NCI-H526 treated with DMSO at 0.1 percent for 48 hours (cell line): ENCODE results near the gene SYTL3.
A peak's percentile ranks its signal among the peaks of the same experiment; 100 is the strongest.
"Not testable (repeated sequence)": the region's sequence is repeated elsewhere in the genome, so short reads cannot be mapped to it uniquely, and the experiment has no call there.

Experiments used
- DNase-seq: peaks from one replicate; lab custom pipeline; 2025; lab: John Stamatoyannopoulos, UW

Gene SYTL3, protein sequence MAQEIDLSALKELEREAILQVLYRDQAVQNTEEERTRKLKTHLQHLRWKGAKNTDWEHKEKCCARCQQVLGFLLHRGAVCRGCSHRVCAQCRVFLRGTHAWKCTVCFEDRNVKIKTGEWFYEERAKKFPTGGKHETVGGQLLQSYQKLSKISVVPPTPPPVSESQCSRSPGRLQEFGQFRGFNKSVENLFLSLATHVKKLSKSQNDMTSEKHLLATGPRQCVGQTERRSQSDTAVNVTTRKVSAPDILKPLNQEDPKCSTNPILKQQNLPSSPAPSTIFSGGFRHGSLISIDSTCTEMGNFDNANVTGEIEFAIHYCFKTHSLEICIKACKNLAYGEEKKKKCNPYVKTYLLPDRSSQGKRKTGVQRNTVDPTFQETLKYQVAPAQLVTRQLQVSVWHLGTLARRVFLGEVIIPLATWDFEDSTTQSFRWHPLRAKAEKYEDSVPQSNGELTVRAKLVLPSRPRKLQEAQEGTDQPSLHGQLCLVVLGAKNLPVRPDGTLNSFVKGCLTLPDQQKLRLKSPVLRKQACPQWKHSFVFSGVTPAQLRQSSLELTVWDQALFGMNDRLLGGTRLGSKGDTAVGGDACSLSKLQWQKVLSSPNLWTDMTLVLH

DNA sequence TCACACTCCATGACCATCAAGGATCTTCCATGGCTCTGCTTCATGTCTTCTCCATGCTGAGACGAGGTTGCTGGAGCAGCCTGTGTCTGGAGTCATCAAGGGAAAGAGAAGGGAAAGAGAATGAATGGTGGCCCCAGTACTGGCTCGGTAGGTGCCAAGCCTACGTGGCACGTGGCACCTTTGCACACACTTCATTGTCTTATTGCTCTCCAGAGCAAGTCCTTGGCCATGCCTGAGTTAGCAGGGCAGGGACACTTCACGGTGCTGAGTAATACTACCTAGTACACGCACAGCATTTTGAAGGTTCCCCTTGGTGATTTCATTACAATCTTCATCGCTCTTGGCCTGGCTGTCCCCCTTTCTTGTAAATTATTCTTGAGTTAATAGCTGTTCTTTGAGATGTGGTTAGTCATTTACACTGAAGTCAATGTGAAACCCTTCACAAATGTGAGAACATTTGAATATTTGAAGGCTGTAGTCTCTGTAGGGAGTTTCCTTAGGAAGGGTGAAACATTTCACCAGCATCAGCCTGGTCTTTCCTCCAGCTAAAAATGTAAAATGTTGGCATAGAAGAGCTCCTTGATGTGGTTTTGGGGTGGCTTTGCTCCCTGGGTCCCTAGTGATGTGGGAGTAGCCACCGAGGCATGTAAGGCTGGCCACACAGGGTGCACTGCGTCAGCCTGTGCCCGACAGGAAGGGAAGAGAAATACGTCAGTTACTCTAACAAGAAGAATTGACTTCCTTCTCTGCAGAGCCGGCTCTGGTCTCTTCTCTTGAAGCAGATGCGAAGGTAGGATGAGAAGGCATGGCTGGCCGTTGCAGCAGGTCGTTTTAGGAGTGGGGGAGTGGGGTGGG, at the start of gene SYTL3:
SYTL3 (plus strand) TSS at position 766 of the 855 bp plus-strand sequence. CDS start 13,215 bp downstream, outside the sequence.
- no peak for DNase-seq

DNA sequence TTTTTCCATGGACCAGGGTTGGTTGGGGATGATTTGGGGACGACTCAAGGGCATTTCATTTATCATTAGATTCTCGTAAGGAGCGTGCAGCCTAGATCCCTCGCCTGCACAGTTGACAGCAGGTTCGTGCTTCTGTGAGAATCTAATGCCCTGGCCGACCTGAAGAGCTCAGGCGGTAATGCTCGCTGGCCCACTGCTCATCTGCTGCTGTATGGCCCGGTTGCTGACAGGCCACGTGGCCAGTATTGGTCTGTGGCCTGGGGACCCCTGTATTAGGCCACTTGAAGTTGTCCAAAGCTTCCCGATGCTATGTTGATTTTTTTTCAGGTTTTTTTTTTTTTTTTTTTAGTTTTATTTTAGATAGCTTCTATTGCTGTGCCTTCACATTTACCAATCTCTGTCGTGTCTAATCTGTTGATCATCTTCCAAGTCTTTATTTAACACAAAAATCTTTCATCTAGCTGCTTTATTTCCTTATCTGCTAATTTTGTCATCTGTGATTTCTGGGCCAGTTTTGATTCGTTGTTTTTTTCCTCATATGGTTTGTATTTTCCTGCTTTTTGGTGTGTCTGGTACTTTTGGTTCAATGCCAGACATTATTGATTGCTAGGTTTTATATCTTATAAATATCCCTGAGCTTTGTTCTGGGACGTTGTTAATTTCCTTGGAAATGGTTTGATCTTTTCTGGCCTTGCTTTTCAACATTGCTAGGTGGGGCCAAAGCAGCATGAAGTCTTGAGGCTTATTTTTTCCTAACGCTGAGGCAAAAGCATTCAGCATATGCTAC, 46.4 kb upstream of the SYTL3 start:
- no peak for DNase-seq

DNA sequence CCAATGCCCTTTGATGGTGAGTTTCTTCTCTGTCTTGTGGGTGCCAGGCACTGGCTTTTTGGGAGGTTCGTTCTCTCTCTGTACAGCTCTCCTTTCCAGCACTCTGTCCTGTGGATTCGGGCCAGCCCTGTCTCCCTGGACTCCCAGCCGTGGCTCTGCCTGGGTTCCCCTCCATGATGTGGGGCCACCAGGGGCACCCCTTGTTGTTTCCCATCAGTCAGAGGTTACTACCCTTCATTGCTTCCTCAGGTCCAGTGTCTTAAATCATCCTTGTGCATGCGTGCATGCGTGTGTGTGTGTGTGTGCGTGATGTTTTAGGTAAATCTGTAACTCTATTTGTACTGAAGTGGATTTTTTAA, 45.8 kb upstream of the SYTL3 start:
- no peak for DNase-seq

DNA sequence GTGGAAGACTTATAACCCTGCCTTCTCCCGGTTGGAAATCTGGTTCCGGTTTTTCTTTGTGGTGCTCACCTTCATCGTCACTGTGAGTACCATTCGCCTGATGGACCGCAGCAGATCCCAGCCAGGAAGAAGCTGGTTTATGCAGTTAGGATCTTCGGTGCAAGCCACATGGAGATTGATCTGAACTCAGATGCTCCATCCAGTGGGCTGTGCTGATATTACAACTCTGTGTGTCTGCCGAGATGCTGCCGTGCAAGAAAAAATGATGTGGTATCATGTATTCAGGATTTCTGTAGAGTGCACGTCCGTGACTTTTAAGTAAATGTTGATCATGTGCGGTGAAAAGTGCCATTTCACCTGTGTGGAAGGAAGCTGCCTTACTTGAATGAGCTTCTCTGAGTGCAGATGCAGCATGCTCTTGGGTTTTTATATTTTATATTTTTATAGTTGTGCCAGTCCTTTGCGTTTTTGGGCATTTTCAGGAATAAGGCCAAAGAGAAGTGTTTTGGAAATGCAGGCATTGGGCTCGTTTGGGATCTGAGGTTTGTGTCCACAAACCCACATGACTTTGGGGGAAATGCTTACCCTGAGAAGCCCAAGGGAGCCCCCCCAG, 44.5 kb upstream of the SYTL3 start:
- peak; percentile 63 for DNase-seq

DNA sequence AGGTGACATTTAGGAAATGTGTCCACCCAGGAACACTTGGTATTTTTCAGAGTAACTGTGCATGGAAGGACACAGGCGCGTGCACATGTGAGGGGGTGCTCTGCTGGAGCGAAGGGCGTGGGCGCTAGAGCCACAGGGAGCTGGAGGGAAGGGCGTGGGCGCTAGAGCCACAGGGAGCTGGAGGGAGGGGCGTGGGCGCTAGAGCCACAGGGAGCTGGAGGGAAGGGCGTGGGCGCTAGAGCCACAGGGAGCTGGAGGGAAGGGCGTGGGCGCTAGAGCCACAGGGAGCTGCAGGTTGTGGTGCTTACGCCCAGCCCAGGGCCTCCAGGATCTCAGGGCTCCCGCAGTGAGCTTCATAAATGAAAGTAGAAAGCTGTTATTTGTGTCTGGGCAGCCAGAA, 43.8 kb upstream of the SYTL3 start:
- not testable (repeated sequence) for DNase-seq

DNA sequence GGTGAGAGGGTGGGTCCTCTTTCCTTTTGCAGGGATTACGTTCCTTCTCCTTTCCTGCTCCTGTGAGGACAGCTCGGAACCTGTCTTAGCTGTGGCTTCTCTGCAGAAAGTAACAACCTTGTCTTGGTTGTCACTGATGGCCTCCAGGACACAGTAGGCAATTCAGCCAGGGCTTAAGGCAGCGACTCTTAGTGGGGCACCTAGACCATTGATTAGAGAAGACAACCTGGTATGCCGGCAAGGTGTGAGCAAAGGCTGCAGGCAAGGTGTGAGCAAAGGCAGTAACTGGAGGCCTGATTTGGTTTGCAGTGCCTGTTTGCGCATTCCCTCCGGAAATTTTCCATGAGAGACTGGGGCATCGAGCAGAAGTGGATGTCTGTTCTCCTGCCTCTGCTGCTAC, 42.9 kb upstream of the SYTL3 start:
- DNase-seq: no peak

DNA sequence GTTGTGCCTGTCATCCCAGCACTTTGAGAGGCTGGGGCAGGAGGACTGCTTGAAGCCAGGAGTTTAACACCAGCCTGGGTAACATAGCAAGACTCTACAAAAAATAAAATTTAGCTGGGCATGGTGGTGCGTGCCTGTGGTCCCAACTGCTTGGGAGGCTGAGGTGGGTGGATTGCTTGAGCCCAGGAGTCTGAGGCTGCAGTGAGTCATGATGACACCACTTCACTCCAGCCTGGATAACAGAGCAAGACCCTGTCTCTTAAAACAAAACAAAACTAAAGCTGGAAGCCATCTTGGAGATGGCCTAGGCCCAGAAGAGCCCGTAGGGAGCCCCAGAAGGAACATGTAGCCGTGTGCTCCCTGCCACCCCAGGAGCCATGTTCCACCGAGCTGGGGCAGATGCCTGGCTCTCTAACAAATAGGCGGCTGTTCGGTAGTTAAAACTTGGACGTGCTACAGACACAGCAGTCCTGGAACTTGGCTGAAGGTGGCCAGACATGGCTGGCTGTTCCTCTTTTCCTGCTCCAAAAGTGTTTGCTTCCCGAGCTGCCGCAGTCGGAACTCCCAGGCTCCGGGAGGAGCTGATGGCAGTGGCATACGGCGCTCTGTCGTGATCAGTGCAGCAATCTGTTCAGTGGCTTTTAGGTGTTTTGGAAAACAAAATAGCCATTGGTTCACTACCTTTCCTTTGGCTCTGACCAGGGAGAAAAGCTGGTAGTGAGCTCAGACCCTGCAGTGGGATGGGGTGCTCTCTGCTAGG, 42.3 kb upstream of the SYTL3 start:
- DNase-seq: no peak

DNA sequence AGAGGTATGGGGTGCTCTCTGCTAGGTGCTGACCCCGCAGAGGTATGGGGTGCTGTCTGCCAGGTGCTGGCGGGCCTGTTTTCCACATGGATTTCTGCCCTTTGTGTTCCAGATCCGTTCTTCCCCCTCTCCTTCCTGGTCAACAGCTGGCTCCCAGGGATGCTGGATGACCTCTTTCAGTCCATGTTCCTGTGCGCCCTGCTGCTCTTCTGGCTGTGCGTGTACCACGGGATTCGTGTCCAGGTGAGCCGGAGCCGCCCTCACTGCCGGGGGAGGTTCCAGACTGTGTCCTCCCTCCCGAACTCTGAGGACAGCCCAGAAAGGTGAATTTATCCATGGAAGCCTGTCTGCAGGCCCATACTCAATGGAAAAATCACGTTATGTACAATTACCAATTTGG, 41.6 kb upstream of the SYTL3 start:
- DNase-seq: no peak

DNA sequence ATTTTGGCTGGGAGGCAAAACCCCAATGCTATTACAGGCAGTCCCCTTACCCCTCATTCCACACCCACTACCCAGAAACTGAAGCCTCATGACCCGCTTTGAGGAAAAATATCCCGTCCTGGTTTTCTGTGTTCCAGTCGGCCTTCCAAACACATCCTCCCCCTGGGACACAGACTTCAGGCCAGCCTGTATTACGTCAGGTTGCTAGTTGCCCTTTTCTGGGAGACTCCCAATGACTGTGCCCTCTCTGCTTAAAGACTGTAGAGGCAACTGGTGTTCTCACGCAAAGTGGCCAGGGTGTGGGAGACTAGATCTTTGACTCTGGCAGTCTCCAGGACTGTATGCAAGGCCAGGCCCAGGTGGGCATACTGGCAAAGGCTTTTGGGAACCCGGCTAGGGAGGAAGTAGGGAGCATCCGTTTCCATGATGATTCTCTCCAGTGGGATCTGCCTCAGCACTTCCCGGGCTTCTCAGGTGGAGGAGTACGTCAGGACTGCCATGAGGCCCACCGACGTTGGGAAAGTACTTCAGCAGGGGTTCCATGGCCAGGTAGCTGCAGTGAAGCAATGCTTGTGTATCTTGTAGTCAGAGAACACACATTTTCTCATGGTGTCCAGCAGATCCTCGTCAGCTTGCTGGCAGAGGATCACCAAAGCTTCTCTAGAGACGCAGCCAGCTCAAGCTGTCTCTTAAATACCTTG, 40.2 kb upstream of the SYTL3 start:
- no peak for DNase-seq

DNA sequence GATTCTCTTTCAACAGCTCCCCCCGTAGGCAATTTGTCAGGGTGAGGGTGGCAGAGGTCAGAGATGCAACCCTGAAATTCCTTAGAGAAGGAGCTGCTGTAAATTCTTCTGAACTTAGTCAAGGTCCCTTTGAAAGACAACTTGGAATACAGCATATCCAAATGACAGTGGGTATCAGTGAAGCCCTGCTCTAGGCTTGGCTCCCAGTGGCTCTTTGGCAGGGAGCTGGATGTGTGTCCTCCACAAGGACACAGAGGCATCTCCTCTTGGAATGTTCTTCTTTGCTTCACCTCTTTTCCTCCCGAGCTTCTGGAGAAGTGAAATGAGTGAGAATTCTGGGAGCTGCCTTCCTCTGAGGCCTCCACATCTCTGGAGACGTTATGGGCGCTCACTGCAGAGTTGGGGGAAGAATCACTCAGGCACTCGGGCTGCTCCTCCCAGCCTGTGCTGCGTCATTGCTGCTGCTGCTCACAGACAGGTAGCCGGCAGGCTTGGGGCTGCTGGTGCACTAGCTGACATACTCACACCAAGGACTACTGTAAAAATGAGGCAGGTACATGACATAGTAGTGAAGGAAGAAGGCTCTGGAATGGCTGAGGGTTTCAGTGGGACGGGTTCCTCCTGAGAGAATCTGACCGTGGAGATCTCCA, 39.4 kb upstream of the SYTL3 start:
- no peak for DNase-seq

DNA sequence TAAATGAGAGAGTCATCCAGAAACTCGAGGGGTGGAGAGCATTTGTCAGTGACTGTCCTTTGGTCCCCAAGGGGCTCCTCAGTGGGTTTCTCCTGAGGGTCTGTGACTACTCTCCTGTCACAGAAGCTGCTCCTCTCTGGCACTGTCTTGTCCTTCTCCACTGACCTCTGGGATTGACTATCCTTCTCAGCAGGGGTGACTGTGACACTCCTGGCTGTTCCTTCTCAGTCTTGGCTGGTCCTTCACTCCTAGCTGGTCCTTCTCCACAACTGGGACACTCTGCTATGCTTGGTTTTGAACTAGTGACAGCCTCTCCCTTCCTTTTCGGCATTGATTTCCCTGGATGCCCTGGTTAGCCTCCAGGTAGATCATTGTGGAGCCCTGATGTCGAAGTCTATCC, 38.8 kb upstream of the SYTL3 start:
- DNase-seq: no peak

DNA sequence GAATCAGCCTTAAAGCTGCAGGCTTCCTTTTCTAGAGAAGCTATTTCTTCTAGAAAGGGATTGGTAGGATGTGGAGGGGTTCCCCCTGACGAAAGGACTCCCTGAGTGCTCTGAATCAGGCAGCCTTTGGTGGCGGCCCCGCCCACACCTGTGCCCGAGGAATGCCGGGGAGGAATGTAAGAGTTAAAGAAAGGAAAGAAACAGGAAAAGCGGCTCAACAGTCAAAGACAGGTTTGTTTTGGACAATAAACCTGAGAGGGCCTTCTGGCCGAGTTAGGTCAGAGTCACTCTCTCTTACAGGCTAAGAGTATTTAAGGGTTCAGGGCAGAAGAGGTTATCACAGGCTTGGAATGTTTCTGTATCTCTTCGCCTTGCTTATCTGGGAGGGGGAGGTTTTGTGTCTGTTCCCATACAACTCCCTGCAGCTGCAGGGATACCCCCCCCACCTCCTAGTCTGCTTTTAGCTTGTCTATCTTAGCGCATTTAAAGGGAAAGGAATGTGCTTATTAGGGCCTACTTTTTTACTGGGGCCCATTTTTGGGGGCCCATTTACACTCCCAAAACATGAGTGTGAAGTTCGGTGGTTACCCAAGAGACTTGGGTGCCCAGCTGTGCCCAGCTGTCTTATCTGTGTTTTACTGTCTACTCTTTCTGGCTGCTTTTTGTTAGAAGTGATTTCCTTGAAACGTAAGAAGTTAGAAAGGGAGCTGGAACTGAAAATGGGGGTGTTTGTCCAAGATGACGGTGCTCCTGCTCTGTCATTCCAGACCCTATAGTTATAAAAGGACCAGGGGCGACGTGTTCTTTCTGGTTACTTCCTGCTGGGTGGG, 38.1 kb upstream of the SYTL3 start:
- DNase-seq: no peak

DNA sequence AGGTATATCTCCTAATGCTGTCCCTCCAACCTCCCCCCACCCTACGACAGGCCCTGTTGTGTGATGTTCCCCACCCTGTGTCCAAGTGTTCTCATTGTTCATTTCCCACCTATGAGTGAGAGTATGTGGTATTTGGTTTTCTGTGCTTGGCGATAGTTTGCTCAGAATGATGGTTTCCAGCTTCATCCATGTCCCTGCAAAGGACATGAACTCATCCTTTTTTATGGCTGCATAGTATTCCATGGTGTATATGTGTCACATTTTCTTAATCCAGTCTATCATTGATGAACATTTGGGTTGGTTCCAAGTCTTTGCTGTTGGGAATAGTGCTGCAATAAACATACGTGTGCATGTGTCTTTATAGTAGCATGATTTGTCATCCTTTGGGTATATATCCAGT, 35.2 kb upstream of the SYTL3 start:
- DNase-seq: not testable (repeated sequence)

DNA sequence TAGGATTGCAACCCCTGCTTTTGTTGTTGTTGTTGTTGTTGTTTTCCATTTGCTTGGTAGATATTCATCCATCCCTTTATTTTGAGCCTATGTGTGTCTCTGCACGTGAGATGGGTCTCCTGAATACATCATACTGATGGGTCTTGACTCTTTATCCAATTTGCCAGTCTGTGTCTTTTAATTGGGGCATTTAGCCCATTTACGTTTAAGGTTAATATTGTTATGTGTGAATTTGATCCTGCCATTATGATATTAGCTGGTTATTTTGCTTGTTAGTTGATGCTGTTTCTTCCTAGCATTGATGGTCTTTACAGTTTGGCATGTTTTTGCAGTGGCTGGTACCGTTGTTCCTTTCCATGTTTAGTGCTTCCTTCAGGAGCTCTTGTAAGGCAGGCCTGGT, 31.6 kb upstream of the SYTL3 start:
- not testable (repeated sequence) for DNase-seq

DNA sequence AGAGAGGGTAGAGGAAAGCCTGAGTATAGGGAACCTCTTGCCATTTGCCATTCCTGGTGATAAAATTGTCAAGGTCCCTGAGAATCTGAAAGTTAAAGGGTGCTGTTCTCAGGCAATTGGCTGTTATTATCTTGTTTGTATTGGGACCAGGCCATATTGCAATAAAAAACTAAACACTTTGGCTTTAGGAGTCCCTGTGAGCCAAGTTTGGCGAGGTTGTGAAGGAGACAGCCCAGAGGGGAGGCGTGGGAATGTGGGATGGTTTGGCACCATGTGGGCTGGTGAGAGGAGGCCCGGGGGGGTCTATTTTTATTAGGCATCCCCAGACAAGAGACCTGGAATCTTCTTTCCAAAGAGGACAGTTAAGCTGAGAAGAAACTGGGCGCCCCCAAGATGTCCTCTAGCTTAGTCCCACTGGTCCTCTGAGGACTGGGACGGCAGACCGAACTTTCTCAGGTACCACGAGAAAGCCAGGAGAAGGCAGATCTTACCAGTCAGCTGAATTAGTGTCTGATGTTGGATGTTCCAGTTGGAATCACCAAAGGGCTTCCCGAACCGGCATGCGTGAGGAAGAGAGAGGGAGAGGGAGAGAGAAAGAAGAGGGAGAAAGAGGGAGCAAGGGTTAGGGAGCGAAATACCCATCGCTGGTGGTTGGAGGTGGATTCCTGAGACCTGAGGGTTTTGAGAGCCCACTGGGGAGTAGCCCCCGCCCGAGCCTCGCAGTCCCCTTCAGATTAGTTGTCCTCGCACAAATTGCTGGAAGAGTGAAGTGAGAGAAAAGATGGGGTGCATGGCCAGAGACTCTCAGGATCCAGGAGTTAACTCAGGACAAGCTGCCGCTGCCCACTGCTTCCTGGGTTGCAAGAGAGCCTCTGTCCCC, 29.7 kb upstream of the SYTL3 start:
- no peak for DNase-seq

DNA sequence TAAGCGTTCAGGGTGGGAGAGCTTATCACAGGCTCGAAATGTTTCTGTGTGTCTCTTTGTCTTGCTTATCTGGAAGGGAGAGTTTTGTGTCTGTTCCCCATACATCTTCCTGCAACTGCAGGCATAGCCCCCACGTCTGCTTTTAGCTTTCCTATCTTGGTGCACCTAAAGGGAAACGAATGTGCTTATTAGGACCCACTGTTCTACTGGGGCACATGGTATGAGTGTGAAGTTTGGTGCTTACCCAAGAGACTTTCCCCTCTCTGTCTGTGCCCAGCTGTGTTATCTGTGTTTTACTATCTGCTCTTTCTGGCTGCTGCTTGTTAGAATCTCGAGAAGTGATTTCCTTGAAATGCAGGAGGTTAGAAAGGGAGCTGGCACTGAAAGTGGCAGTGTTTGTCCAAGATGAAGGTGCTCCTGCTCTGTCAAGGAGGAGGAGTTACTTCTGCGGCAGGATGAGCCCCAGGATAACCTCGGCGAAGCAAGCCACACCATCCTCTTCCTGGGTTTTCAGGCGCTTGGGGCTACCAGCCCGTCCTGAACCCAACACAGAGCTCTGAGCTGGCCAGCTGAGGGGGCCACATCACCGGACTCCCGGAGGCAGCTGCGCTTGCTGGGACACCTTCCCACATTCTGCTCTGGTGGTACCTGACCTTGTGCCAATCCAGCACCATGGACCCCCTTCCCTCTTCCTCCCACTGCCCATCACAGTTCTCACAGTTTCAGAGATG, 28.7 kb upstream of the SYTL3 start:
- no peak for DNase-seq
